SK-N-SH (cell line): Measurements from ENCODE around the gene LAMA1. TPM values are rescaled to one million over a fixed set of nuclear protein-coding genes. Genes with fewer than 3 reads are reported as not detected.

Source experiments
- CTCF ChIA-PET: fragments of 300-600, 350-600 bp; formaldehyde crosslinking; extraction: SDS; loops from one replicate; lab custom pipeline; 2021; lab: Yijun Ruan, JAX
- POLR2A ChIA-PET: fragments of 350-600 bp; sonication (Branson Sonifier 250); formaldehyde crosslinking; extraction: SDS; loops from one replicate; lab custom pipeline; 2020; ENCODE audit warnings: antibody characterized with exemption, inconsistent platforms; lab: Yijun Ruan, JAX
- DNase-seq: peaks from one replicate; pipeline ENCODE4 v3.0.0; 2012
- H2AFZ ChIP-seq: fragments of 200-600 bp; sonication (generic); 2 replicates; pipeline ENCODE4 v1.8.1; 2016; ENCODE audit warnings: antibody characterized with exemption, mild to moderate bottlenecking, low read depth
- H3F3A ChIP-seq: fragments of 200-600 bp; sonication (generic); replicated peaks from 2 replicates; pipeline ENCODE3; 2016; ENCODE audit warnings: antibody characterized with exemption, mild to moderate bottlenecking; ENCODE audit not compliant: insufficient read depth
- H3K27ac ChIP-seq, 2 experiments: fragments of 200-500 bp in 1 of 2; fragments of 200-600 bp in 1 of 2; sonication (Bioruptor generic) in 1 of 2; sonication (generic), shearing (Covaris generic) in 1 of 2; 2 replicates each; pipeline versions ENCODE4 v1.5.1 to v1.6.1; 2014 to 2016; ENCODE audit warnings: low read depth in 2 of 2, inconsistent platforms in 1 of 2, low read length in 1 of 2, mild to moderate bottlenecking in 1 of 2, mixed read lengths in 1 of 2
- H3K27me3 ChIP-seq: fragments of 200-600 bp; sonication (generic), shearing (Covaris generic); 2 replicates; pipeline ENCODE4 v1.6.1; 2016; ENCODE audit warnings: mixed run types; ENCODE audit not compliant: insufficient read depth
- H3K36me3 ChIP-seq, 2 experiments: fragments of 200-500 bp in 1 of 2; fragments of 200-600 bp in 1 of 2; sonication (Bioruptor generic) in 1 of 2; sonication (generic) in 1 of 2; replicated peaks in 1 of 2; 2 replicates each; pipeline versions ENCODE3 to v1.5.1; 2014 to 2016; ENCODE audit warnings: low read length in 1 of 2, mild to moderate bottlenecking in 1 of 2; ENCODE audit not compliant: insufficient read depth in 2 of 2, control insufficient read depth in 1 of 2
- H3K4me1 ChIP-seq, 2 experiments: fragments of 200-500 bp in 1 of 2; fragments of 200-600 bp in 1 of 2; sonication (Bioruptor generic) in 1 of 2; sonication (generic), shearing (Covaris generic) in 1 of 2; 2 replicates each; pipeline versions ENCODE4 v1.5.1 to v1.6.1; 2014 to 2016; ENCODE audit warnings: low read depth in 1 of 2, low read length in 1 of 2, mixed run types in 1 of 2; ENCODE audit not compliant: insufficient read depth in 2 of 2, control insufficient read depth in 1 of 2
- H3K4me2 ChIP-seq: fragments of 200-600 bp; sonication (generic), shearing (Covaris generic); 2 replicates; pipeline ENCODE4 v1.6.1; 2017; ENCODE audit warnings: mixed run types
- H3K4me3 ChIP-seq, 2 experiments: fragments of 200-500 bp in 1 of 2; fragments of 200-600 bp in 1 of 2; sonication (Bioruptor generic) in 1 of 2; sonication (generic), shearing (Covaris generic) in 1 of 2; 2 replicates each; pipeline versions ENCODE4 v1.5.1 to v1.8.1; 2014 to 2016; ENCODE audit warnings: low read depth in 2 of 2, inconsistent platforms in 1 of 2, low read length in 1 of 2, mild to moderate bottlenecking in 1 of 2, mixed read lengths in 1 of 2, moderate library complexity in 1 of 2
- H3K79me2 ChIP-seq: fragments of 200-600 bp; sonication (generic); 2 replicates; pipeline ENCODE4 v1.8.1; 2017; ENCODE audit warnings: mild to moderate bottlenecking; ENCODE audit not compliant: insufficient read depth
- H3K9ac ChIP-seq: fragments of 200-600 bp; sonication (generic); 2 replicates; pipeline ENCODE4 v1.6.1; 2017; ENCODE audit warnings: mixed run types
- H3K9me2 ChIP-seq: fragments of 200-600 bp; sonication (generic); 2 replicates; pipeline ENCODE4 v1.6.1; 2017; ENCODE audit warnings: mixed run types
- H3K9me3 ChIP-seq: fragments of 200-600 bp; sonication (generic); 2 replicates; pipeline ENCODE4 v1.6.1; 2017; ENCODE audit warnings: mixed run types, mild to moderate bottlenecking, moderate library complexity
- H4K20me1 ChIP-seq: fragments of 200-600 bp; sonication (generic); 2 replicates; pipeline ENCODE4 v1.6.1; 2017; ENCODE audit warnings: mild to moderate bottlenecking, mixed run types; ENCODE audit not compliant: insufficient read depth
- CHD2 ChIP-seq: fragments of 150-350 bp; IDR thresholded peaks from 2 replicates; pipeline ENCODE4 v1.6.1; 2018; ENCODE audit warnings: low read length; ENCODE audit not compliant: partially characterized antibody
- ELF1 ChIP-seq: IDR thresholded peaks from 2 replicates; pipeline ENCODE4 v1.4.0; 2012
- EP300 ChIP-seq, 2 experiments: IDR thresholded peaks; 2 replicates each; pipeline versions ENCODE4 v1.4.0 to v1.6.1; 2012; ENCODE audit warnings: borderline replicate concordance in 1 of 2, low read depth in 1 of 2, low read length in 1 of 2
- EZH2phosphoT487 ChIP-seq: fragments of 200-600 bp; sonication (generic); IDR thresholded peaks from 2 replicates; pipeline ENCODE4 v1.6.1; 2017; ENCODE audit warnings: low read depth, mixed run types, mild to moderate bottlenecking, antibody characterized with exemption, moderate library complexity, borderline replicate concordance
- FOXJ3 ChIP-seq: sonication (generic); formaldehyde crosslinking; IDR thresholded peaks from 2 replicates; pipeline ENCODE4 v1.5.1; 2020; ENCODE audit warnings: mild to moderate bottlenecking, missing genetic modification reagents
- GABPA ChIP-seq: IDR thresholded peaks from 2 replicates; pipeline ENCODE4 v1.4.0; 2012; ENCODE audit warnings: low read depth, mild to moderate bottlenecking
- GATA2 ChIP-seq: sonication (generic); formaldehyde crosslinking; IDR thresholded peaks from 2 replicates; pipeline ENCODE4 v1.5.0; 2020; ENCODE audit warnings: mild to moderate bottlenecking, missing genetic modification reagents
- JUND ChIP-seq: IDR thresholded peaks from 2 replicates; pipeline ENCODE4 v1.4.0; 2012
- MEF2A ChIP-seq: IDR thresholded peaks from 2 replicates; pipeline ENCODE4 v1.4.0; 2012; ENCODE audit warnings: low read depth, borderline replicate concordance
- MXI1 ChIP-seq: IDR thresholded peaks from 2 replicates; pipeline ENCODE4 v1.6.1; 2012; ENCODE audit warnings: mild to moderate bottlenecking, low read depth, low read length, improper control_type of control experiment
- NFIC ChIP-seq: IDR thresholded peaks from 2 replicates; pipeline ENCODE4 v1.4.0; 2012; ENCODE audit warnings: borderline replicate concordance
- PBX3 ChIP-seq: IDR thresholded peaks from 2 replicates; pipeline ENCODE4; 2012
- POLR2AphosphoS5 ChIP-seq: IDR thresholded peaks from 2 replicates; pipeline ENCODE4 v1.6.1; 2012; ENCODE audit warnings: low read depth, low read length
- RCOR1 ChIP-seq: fragments of 150-350 bp; IDR thresholded peaks from 2 replicates; pipeline ENCODE4 v1.6.1; 2017; ENCODE audit warnings: antibody characterized with exemption, low read length
- RXRA ChIP-seq: IDR thresholded peaks from 2 replicates; pipeline ENCODE4 v1.4.0; 2012; ENCODE audit warnings: low read depth, mild to moderate bottlenecking, borderline replicate concordance
- TCF12 ChIP-seq: IDR thresholded peaks from 2 replicates; pipeline ENCODE4 v1.4.0; 2012
- USF2 ChIP-seq: fragments of 150-350 bp; IDR thresholded peaks from 2 replicates; pipeline ENCODE4 v1.6.1; 2017; ENCODE audit warnings: antibody characterized with exemption, low read length, low read depth, borderline replicate concordance
- YY1 ChIP-seq: IDR thresholded peaks from 2 replicates; pipeline ENCODE4 v1.4.0; 2012; ENCODE audit warnings: low read depth, mild to moderate bottlenecking
- ZBTB33 ChIP-seq: IDR thresholded peaks from 2 replicates; pipeline ENCODE4 v1.4.0; 2012; ENCODE audit warnings: low read depth, borderline replicate concordance
- WGBS: methylation state at CpG from one replicate; pipeline ENCODE4 v1.1.6; 2017; ENCODE audit warnings: low lambda C conversion rate; 5-methylcytosine and 5-hydroxymethylcytosine counted together
- polyA plus RNA-seq, 3 experiments: library from polyadenylated mRNA; depleted of rRNA; stranded (reverse); fragments of >200 nt; gene quantifications; 2 replicates each; pipeline ENCODE4 v1.2.3, GENCODE V29; 2012

The LAMA1 gene
- polyA plus RNA-seq, 1 of the 3 experiments (the other 2 are of a cell fraction) = 0.07 TPM

- H4K20me1 ChIP-seq = no peaks in the 10 kb centered on the region
- ChIA-PET POLR2A (no interaction called here), CTCF (interaction anchor here (1.0 to 2.6 kb wide), 4 partner anchors 10 to 140 kb away, joined by 3 to 13 read pairs (median 5); no protein-coding TSS in a partner anchor)
- no peaks in the 10 kb centered on the region for H3K27me3 ChIP-seq
- no peaks in the 10 kb centered on the region for H3K9me3 ChIP-seq
- DNase-seq = no peak
- H2AFZ ChIP-seq = no peak overlapping the region
- 68% methylated on average over 9 of the region's 11 CpGs for WGBS
- no peak for TF ChIP-seq POLR2AphosphoS5
- TF ChIP-seq MEF2A = no peak
- no peak for TF ChIP-seq GATA2 (CRISPR knock-in tag)
- no peak for TF ChIP-seq JUND
- TF ChIP-seq TCF12 = no peak
- TF ChIP-seq ZBTB33 = no peak
- TF ChIP-seq EP300 (IDR thresholded peaks at IDR 0.05; ENCODE audit: borderline replicate concordance in 1 of 2, low read depth in 1 of 2, low read length in 1 of 2) = no peak
- H3F3A ChIP-seq = no peaks in the 10 kb centered on the region
- no peak overlapping the region for H3K27ac ChIP-seq
- no peak overlapping the region for H3K9ac ChIP-seq
- H3K9me2 ChIP-seq = no peaks in the 10 kb centered on the region
- H3K4me1 ChIP-seq = no peaks in the 10 kb centered on the region
- no peaks in the 10 kb centered on the region for H3K79me2 ChIP-seq
- H3K4me2 ChIP-seq = no peak overlapping the region
- H3K36me3 ChIP-seq = no peaks in the 10 kb centered on the region
- H3K4me3 ChIP-seq = no peak overlapping the region
Measured at GRCh38 chr18:7037470-7037869, 80.1 kb downstream of the LAMA1 start.

- Histone ChIP-seq H3K9me3 (no peaks in the 10 kb centered on the region), H2AFZ (no peak overlapping the region), H3K4me1 (no peaks in the 10 kb centered on the region), H3K4me2 (no peak overlapping the region), H3F3A (no peaks in the 10 kb centered on the region), H3K79me2 (no peaks in the 10 kb centered on the region), H4K20me1 (no peaks in the 10 kb centered on the region), H3K27me3 (no peaks in the 10 kb centered on the region), H3K4me3 (no peak overlapping the region), H3K27ac (no peak overlapping the region), H3K36me3 (no peaks in the 10 kb centered on the region), H3K9me2 (no peaks in the 10 kb centered on the region), H3K9ac (no peak overlapping the region)
- ChIA-PET CTCF (interaction anchor here (1.0 to 2.1 kb wide), 2 partner anchors 141 to 499 kb away, joined by 3 to 9 read pairs; no protein-coding TSS in a partner anchor), POLR2A (no interaction called here)
- WGBS = 80% methylated on average over 10 of the region's 11 CpGs
- no peak for DNase-seq
- TF ChIP-seq NFIC = no peak
- no peak for TF ChIP-seq JUND
- no peak for TF ChIP-seq FOXJ3 (CRISPR knock-in tag)
- no peak for TF ChIP-seq MXI1
- no peak for TF ChIP-seq GATA2 (CRISPR knock-in tag)
- no peak for TF ChIP-seq EP300 (IDR thresholded peaks at IDR 0.05; ENCODE audit: borderline replicate concordance in 1 of 2, low read depth in 1 of 2, low read length in 1 of 2)
- TF ChIP-seq ELF1 = no peak
- no peak for TF ChIP-seq RXRA
- TF ChIP-seq POLR2AphosphoS5 = no peak
- no peak for TF ChIP-seq YY1
- no peak for TF ChIP-seq CHD2
- TF ChIP-seq USF2 = no peak
- no peak for TF ChIP-seq RCOR1
- TF ChIP-seq ZBTB33 = no peak
- TF ChIP-seq PBX3 = no peak
- TF ChIP-seq TCF12 = no peak
- no peak for TF ChIP-seq EZH2phosphoT487
- no peak for TF ChIP-seq GABPA
Measured at GRCh38 chr18:7035807-7036206, 81.8 kb downstream of the LAMA1 start.
